ENCODE results near the gene ZNF558.

ZNF558 gene

GRCh38 chr19:8858260-8858659 is 26.2 kb upstream of the ZNF558 start:
- Histone ChIP-seq H3K36me3 (ENCODE audit: control insufficient read depth, insufficient read depth, low read length) (no peaks in the 10 kb centered on the region), H3K27me3 (replicated peaks; ENCODE audit: control insufficient read depth, insufficient read depth, low read length) (no peaks in the 10 kb centered on the region), H3K4me3 (replicated peaks; ENCODE audit: low read depth, low read length) (no peak overlapping the region)
- no peak for DNase-seq (ENCODE audit: extremely low read depth, insufficient read length)
- TF ChIP-seq CTCF (IDR thresholded peaks at IDR 0.05; ENCODE audit: insufficient read depth, low read length, poor library complexity, severe bottlenecking) = no peak

- no peak for TF ChIP-seq CTCF (IDR thresholded peaks at IDR 0.05; ENCODE audit: insufficient read depth, low read length, poor library complexity, severe bottlenecking)
- no peak for DNase-seq (ENCODE audit: extremely low read depth, insufficient read length)
Observed at GRCh38 chr19:8850488-8850887, 18.4 kb upstream of the ZNF558 start.

GRCh38 chr19:8849232-8849631 is 17.1 kb upstream of the ZNF558 start:
- Histone ChIP-seq H3K4me3 (replicated peaks; ENCODE audit: low read depth, low read length) (no peak overlapping the region), H3K27me3 (replicated peaks; ENCODE audit: control insufficient read depth, insufficient read depth, low read length) (no peaks in the 10 kb centered on the region), H3K36me3 (ENCODE audit: control insufficient read depth, insufficient read depth, low read length) (no peaks in the 10 kb centered on the region)
- no peak for TF ChIP-seq CTCF (IDR thresholded peaks at IDR 0.05; ENCODE audit: insufficient read depth, low read length, poor library complexity, severe bottlenecking)
- no peak for DNase-seq (ENCODE audit: extremely low read depth, insufficient read length)

More at GRCh38 chr19:8850488-8850887, 18.4 kb upstream of the ZNF558 start:
- Histone ChIP-seq H3K27me3 (replicated peaks; ENCODE audit: control insufficient read depth, insufficient read depth, low read length) (no peaks in the 10 kb centered on the region), H3K36me3 (ENCODE audit: control insufficient read depth, insufficient read depth, low read length) (no peaks in the 10 kb centered on the region), H3K4me3 (replicated peaks; ENCODE audit: low read depth, low read length) (no peak overlapping the region)

GRCh38 chr19:8846819-8847218 is 14.7 kb upstream of the ZNF558 start:
- Histone ChIP-seq H3K27me3 (replicated peaks; ENCODE audit: control insufficient read depth, insufficient read depth, low read length) (no peaks in the 10 kb centered on the region), H3K4me3 (replicated peaks; ENCODE audit: low read depth, low read length) (no peak overlapping the region), H3K36me3 (ENCODE audit: control insufficient read depth, insufficient read depth, low read length) (no peaks in the 10 kb centered on the region)
- no peak for DNase-seq (ENCODE audit: extremely low read depth, insufficient read length)
- TF ChIP-seq CTCF (IDR thresholded peaks at IDR 0.05; ENCODE audit: insufficient read depth, low read length, poor library complexity, severe bottlenecking) = no peak

GRCh38 chr19:8840708-8841107 is 8.6 kb upstream of the ZNF558 start:
- no peak for TF ChIP-seq CTCF (IDR thresholded peaks at IDR 0.05; ENCODE audit: insufficient read depth, low read length, poor library complexity, severe bottlenecking)
- Histone ChIP-seq H3K36me3 (ENCODE audit: control insufficient read depth, insufficient read depth, low read length) (no peaks in the 10 kb centered on the region), H3K4me3 (replicated peaks; ENCODE audit: low read depth, low read length) (no peak overlapping the region), H3K27me3 (replicated peaks; ENCODE audit: control insufficient read depth, insufficient read depth, low read length) (no peaks in the 10 kb centered on the region)
- no peak for DNase-seq (ENCODE audit: extremely low read depth, insufficient read length)

- no peaks in the 10 kb centered on the region for H3K27me3 ChIP-seq (replicated peaks; ENCODE audit: control insufficient read depth, insufficient read depth, low read length)
- DNase-seq (ENCODE audit: extremely low read depth, insufficient read length) = no peak
- TF ChIP-seq CTCF (IDR thresholded peaks at IDR 0.05; ENCODE audit: insufficient read depth, low read length, poor library complexity, severe bottlenecking) = no peak
Observed at GRCh38 chr19:8835877-8836276, 3.8 kb upstream of the ZNF558 start.

More at GRCh38 chr19:8835877-8836276, 3.8 kb upstream of the ZNF558 start:
- H3K36me3 ChIP-seq (ENCODE audit: control insufficient read depth, insufficient read depth, low read length) = no peaks in the 10 kb centered on the region
- no peak overlapping the region for H3K4me3 ChIP-seq (replicated peaks; ENCODE audit: low read depth, low read length)

Data from GM06990 (cell line).